ENCODE data around the gene PADI6. TPM values are rescaled to one million over a fixed set of nuclear protein-coding genes. Genes with fewer than 3 reads are reported as not detected.

Gene PADI6
- total and polyA plus RNA-seq, 9 of the 15 experiments (the other 6 are each of a cell fraction or from before 2014, with no cell fraction given): not detected

GRCh38 chr1:17350928-17351446 is 21.0 kb upstream of the PADI6 start (continued):
- no peak for TF ChIP-seq CHD7 (IDR thresholded peaks at IDR 0.05; ENCODE audit: low read depth, low read length)
